Lung microvascular endothelial cell (primary cell): ENCODE measurements around the gene ADGRB3. TPM values are rescaled to one million over a fixed set of nuclear protein-coding genes. Genes with fewer than 3 reads are reported as not detected.
"Not testable (repeated sequence)": the region's sequence is repeated elsewhere in the genome, so short reads cannot be mapped to it uniquely, and the experiment has no call there.

Experiments used
- DNase-seq, 2 donors: peaks; one replicate each; pipeline versions ENCODE4 v3.0.0 to v3.0.0-alpha.2; 2010; ENCODE audit warnings: low read depth in 2 of 2
- total RNA-seq: library from RNA; depleted of rRNA; stranded (reverse); fragments of >200 nt; gene quantifications from 2 replicates; pipeline ENCODE4 v1.2.1, GENCODE V29; 2014

ADGRB3 gene
- total RNA-seq, 1 donor from 2014 or later = not detected

- DNase-seq = no peak
These were observed 144.3 kb downstream of the ADGRB3 start for GRCh38 chr6:68779366-68779765.

GRCh38 chr6:68790128-68790527, 155.0 kb downstream of the ADGRB3 start:
- not testable (repeated sequence) for DNase-seq

DNA sequence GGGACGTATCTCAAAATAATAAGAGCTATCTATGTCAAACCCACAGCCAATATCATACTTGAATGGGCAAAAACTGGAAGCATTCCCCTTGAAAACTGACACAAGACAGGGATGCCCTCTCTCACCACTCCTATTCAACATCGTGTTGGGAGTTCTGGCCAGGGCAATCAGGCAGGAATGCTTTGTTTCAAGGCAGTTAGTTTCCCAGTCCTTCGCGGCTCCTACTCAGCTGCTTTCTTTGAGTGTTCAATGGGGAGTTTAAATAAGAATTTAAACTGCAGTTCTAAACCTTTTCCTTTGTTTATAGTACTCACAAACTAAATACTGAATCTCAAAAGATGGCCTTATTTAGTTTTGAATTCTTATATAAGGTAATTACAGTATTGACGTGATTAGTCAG, 179.9 kb downstream of the ADGRB3 start:
- not testable (repeated sequence) for DNase-seq

DNA sequence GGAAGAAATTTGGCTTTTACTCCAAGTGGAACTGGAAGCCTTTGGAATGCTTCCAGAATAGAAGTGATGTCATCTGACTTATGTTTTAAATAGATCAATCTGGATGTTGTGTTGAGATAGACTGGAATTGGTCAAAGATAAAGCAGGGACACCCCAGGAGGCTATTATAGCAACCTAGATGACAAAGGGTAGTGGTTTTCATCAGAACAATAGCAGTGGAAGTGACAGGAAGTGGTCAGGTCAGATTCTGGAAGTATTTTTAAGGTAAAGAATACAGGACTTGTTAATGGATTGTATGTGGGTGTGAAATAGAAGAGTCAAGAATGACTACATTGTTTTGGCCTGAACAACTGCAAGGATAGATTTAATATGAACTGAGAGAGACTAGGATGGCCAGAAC, 191.4 kb downstream of the ADGRB3 start:
- no peak for DNase-seq

DNA sequence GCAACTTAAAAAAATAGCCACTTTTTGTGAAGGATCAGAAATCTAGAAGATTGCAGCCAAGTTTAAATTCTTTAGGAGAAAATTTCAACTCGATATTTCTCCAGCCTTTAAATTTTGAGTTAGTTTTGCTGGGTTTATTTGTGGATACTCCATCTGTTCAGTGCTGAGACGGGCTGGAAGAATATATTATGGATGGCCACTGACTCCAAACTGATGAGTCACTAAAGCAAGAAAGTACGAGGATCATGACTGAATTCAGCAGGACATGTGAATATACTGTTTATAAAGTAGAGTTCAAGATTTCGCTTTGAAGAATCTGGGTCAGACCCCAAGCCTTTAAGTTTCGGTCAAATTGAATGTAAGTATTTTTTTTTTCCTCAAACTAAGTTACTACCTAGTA, 199.5 kb downstream of the ADGRB3 start:
- no peak for DNase-seq

DNA sequence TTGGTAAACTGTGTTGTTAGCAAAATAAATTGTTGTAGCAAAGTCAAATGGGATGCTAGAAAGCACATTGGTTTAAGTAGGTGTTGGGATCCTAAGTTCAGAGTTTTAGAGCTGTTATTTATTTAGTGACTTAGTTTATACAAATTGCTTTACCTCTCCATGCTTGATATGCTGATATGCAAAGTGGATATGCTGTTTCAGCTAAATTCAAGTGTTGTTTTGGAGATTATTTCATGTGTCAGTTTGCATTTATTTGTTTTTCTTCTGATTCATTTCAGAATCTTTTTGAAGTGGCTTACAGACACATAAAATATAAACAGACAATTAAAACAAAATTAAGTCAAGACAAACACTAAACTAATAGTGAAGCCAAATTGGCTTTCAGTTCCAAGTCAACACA, 203.5 kb downstream of the ADGRB3 start:
- DNase-seq = no peak

DNA sequence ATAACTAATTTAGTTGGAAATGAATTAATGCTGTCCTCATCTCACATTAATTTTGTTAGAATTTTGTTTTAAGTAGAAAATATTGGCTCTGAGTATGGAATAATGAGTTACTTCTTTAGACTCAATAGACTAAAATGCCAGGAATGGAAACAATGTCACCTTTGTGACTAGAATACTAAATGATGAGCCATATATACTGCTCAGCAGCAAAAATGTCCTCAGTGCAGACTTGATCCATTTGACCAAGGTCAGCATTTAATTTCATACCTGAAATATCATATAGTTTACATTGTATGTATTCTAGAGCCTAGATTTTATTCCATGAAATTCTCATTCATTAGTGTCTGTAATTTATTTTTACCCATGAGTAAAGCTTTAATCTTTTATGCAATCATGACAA, 217.7 kb downstream of the ADGRB3 start:
- no peak for DNase-seq

GRCh38 chr6:68859233-68859632, 224.2 kb downstream of the ADGRB3 start:
- DNase-seq = no peak

DNA sequence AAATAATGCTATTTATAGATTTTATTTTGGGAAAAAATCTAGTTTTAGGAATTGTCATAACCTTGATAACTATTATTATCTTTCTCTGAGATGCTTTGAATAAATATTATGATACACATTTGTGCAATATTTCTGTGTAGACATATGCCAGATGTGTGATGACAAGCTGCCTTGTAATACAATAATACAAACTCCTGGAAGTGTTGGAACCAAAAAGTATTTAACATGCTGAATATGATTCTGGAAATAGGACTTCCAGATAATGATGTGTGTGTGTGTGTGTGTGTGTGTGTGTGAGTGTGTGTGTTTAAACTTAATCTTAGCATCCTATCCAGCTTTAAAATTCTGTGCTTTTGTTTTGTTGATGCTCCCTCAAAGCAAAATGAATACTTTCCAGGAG, 233.6 kb downstream of the ADGRB3 start:
- DNase-seq = no peak

GRCh38 chr6:68873236-68873635, 238.2 kb downstream of the ADGRB3 start:
- DNase-seq = no peak

GRCh38 chr6:68874747-68875146, 239.7 kb downstream of the ADGRB3 start:
- DNase-seq = no peak

GRCh38 chr6:68875403-68875802, 240.3 kb downstream of the ADGRB3 start:
- DNase-seq = no peak

DNA sequence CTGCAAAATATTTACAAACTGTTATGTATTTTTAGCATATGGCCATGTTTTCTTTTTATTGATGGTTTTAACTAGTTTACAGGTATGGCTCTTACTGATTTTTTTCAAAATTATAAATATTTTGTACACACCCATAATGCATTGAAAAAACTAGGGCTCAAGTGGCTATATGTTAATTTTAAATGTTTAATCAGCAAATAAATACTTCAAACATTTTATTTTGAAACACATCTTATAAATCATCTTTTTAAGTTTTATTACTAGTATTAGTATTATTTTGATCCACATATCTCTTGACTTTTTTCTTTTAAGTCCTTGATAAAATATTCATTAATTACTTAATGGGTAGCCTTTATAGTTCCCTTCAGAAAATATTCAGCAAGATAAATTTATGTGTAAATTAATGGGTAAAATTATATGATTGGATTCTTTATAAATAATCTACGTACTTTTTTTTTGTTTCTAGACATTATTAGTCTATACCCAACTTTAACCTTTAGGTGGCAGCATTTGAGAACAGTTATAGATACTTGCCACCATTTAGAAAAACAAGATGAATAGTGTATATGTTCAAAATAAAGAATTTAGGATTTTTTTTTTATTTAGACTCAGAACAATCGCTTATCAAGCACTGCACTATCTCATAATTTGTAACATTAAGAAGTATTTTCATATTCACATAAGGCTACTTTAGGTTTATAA, 241.9 kb downstream of the ADGRB3 start:
- DNase-seq = peak; percentile 14 to 19

DNA sequence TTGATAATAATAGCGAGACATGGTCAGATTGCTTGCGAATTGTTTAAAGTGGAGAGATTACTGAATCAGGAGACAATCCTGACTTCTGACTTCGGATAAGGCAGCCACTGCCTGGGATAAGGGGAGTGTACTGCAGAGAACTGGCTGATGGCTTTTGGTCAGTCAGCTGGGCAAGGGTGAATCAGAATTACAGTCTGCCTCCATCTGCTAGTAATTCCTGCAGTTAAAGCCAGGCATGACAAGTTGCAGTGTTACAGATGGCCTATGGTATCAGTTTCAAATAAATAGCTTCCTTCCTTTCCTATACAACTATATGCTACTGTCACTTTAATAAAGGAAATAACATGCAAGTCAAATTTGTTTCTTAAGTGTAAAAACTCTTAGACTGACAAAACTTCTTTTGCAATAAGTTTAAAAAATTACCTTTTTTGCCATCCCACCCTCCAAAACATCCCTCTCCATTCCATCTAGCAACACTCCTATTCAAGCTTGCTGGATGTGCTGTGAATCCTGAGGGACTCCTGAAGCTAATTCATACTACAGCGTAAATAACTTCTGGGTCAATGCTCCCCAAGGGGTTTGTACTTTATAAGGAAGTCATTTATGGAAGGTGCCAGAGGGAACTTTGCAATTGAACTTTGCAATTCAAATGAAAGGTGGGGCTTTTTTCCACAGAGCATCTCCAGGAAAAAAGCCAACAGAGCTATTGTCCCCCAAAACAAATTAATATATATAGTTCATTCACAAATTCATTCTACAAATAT, 245.2 kb downstream of the ADGRB3 start:
- DNase-seq = no peak

- not testable (repeated sequence) for DNase-seq
These were observed 248.2 kb downstream of the ADGRB3 start for GRCh38 chr6:68883325-68883724.

DNA sequence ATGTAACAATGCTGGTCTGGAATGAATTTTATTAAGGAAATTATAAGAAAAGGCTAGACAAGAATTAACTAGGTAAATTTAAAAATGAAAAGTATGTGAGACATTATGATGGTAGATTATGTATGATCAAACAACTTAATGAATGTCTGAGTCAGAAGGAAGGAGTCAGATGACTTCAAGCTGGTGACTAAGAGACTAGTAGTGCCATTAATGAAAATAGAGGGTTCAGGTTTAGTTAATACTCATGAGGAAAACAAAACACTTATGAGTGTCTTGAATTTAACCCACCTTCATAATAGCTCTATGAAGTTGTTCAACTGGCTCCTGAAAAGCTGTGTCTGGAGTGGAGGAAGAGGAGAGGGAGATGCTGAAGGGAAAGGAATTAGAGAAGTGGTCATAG, 256.3 kb downstream of the ADGRB3 start:
- no peak for DNase-seq

DNA sequence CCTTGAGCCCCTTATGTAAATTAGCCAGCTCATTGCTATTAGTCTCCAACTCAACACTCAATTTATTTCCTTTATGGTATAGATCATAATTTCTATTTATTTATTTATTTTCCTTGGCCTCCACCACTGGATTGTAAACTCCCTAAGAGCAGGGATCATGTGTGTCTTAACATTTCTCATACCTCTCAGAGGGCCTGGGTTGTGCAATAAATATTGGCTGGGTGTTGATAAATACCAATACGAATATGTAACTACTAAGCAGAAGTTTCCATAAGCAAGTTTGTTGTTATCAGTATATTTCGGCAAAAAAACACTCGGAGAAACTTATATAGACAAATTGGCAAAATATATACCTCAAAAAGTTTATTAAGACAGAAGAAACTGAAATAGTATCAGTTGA, 257.4 kb downstream of the ADGRB3 start:
- no peak for DNase-seq

DNA sequence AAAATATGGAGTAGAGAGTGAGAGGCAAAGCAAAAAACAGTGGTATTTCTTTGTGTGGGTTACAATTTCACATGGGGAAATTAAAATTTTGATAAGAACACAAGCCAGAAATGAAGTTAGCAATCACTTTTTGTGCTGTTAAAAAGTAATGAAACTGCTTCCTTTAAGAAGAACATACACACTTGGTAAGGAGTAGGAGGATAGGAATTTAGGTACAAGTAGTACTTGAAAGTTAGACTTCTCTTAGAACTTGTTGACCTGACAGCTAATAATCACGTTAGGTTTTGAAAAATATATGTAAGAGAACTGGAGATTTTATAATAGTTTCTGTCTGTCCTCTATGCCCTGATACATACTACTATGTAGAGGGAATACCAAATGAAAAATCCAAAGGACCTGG, 260.8 kb downstream of the ADGRB3 start:
- DNase-seq = no peak

DNA sequence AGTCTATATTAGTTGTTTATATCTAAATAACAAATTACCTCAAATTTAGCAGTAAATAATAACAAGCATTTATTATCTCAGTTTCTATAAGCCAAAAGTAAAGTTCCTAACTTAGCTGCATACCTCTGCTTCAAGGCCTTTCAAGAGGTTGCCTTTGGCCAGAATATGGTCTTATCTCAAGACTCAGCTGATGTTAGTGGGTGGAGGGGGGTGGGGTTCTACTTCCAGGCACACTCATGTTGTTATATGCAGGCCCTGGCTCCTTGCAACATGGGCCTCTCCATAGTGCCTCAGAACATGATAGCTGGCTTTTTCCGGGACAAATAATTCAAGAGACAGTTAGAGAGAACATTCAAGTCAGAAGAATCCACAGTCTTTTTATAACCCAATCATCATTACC, 266.0 kb downstream of the ADGRB3 start:
- no peak for DNase-seq

GRCh38 chr6:68911334-68911733, 276.3 kb downstream of the ADGRB3 start:
- DNase-seq = no peak

GRCh38 chr6:68911811-68912210, 276.7 kb downstream of the ADGRB3 start:
- no peak for DNase-seq

DNA sequence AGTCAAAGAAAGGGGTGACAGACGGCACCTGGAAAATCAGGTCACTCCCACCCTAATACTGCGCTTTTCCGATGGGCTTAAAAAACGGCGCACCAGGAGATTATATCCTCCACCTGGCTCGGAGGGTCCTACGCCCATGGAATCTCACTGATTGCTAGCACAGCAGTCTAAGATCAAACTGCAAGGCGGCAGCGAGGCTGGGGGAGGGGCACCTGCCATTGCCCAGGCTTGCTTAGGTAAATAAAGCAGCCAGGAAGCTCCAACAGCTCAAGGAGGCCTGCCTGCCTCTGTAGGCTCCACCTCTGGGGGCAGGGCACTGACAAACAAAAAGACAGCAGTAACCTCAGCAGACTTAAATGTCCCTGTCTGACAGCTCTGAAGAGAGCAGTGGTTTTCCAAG, 277.7 kb downstream of the ADGRB3 start:
- not testable (repeated sequence) for DNase-seq

DNA sequence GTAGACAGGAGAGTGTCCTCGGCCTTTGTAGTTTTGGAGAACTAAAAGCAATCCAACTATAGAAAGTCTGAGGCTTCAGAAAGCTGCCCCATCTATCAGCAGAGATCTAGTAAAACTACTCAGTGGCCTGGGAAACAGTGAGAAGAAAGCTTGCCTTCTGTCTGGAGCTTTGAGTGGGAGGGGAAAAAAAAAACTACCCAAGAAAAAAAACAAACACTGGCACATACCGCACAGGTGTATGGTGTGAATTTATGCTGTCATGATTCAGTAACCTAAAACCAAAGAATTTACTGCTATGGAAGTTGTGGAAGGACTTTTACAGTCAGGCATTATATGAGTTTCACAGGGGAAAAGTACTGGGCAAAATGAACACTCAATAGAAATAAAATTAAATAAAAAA, 280.5 kb downstream of the ADGRB3 start:
- no peak for DNase-seq
